ENCODE measurements around the gene ATF6. TPM values are rescaled to one million over a fixed set of nuclear protein-coding genes. Genes with fewer than 3 reads are reported as not detected.

Gene ATF6
- total and polyA plus RNA-seq, 2 of the 8 experiments (the other 6 are each of a cell fraction or from before 2014, with no cell fraction given), result 4.6 to 10.0 TPM

DNA sequence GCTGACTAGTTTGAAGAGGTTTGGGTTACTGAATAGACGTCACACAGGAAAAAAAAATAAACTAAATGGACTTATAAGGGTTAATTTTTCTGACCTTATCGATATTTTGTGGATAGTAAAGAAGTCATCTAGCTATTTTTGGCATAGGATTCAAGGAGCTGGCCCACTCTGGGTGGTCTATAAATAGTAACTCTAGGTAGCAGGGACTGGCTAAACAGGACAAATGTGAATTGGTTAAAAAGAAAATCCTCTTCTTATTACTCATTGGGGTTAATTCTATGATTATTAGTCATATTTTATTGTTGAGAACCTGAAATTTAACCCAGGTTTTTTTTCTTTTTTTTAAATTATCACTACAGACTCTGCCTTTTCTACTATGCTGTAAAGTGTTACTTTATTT, 61.7 kb downstream of the ATF6 start:
- H2BK15ac ChIP-seq (ENCODE audit: low read length), result no peak overlapping the region
- 87% methylated on average over 2 of the region's 2 CpGs; no CpG with 5 or more reads in 1 of the 2 experiments for WGBS, 2 experiments (ENCODE audit: extremely low coverage in 1 of 2, insufficient coverage in 1 of 2, insufficient read length in 1 of 2, insufficient replicate concordance in 2 of 2, low coverage in 1 of 2, low lambda C conversion rate in 2 of 2, missing lambda C conversion rate in 1 of 2)

More for the DNA sequence above, 61.7 kb downstream of the ATF6 start:
- Histone ChIP-seq H3K23me2 (ENCODE audit: low read depth, low read length) (no peaks in the 10 kb centered on the region), H3K4ac (replicated peaks; ENCODE audit: insufficient read length, low read depth, low read length) (no peak overlapping the region), H2BK120ac (replicated peaks; ENCODE audit: low read depth, low read length) (no peak overlapping the region), H2BK20ac (ENCODE audit: low read length) (no peak overlapping the region), H3K18ac (ENCODE audit: extremely low read depth, low read length) (no peak overlapping the region), H3K36me3 (ENCODE audit: control insufficient read depth in 2 of 4, insufficient read depth in 4 of 4, low read length in 3 of 4) (0 out of 8 replicates have a peak, but pooled peaks cover 0 to 3% (median 0%) of the 10 kb centered on the region in 4 experiments), H3K23ac (ENCODE audit: insufficient read length) (no peak overlapping the region), H4K20me1 (replicated peaks in 1 of 2; ENCODE audit: control insufficient read depth in 1 of 2, insufficient read depth in 2 of 2, low read length in 2 of 2) (no peaks in the 10 kb centered on the region), H3K79me2 (ENCODE audit: control insufficient read depth in 1 of 2, insufficient read depth in 2 of 2, low read length in 2 of 2) (no peaks in the 10 kb centered on the region), H4K91ac (replicated peaks; ENCODE audit: insufficient read length, low read length) (no peak overlapping the region), H3K9ac (replicated peaks in 1 of 4; ENCODE audit: extremely low read depth in 1 of 4, low read depth in 3 of 4, low read length in 3 of 4) (no peak overlapping the region), H3K4me3 (ENCODE audit: extremely low read depth in 1 of 4, insufficient read depth in 2 of 4, low read depth in 3 of 4, low read length in 4 of 4) (no peak overlapping the region), H4K8ac (ENCODE audit: extremely low read depth, insufficient read depth, low read length) (no peak overlapping the region), H3K27me3 (replicated peaks in 1 of 4; ENCODE audit: control insufficient read depth in 3 of 4, extremely low read depth in 1 of 4, insufficient read depth in 3 of 4, low read length in 3 of 4) (no peaks in the 10 kb centered on the region), H3K79me1 (ENCODE audit: low read depth, low read length) (no peaks in the 10 kb centered on the region), H3K4me1 (replicated peaks in 1 of 4; ENCODE audit: control insufficient read depth in 3 of 4, insufficient read depth in 4 of 4, low read length in 3 of 4) (peaks cover 0 to 6% (median under 1%) of the 10 kb centered on the region in 4 experiments; a peak in 2 of 7 replicates), H3K27ac (ENCODE audit: low read depth, low read length) (no peak overlapping the region), H3K56ac (replicated peaks; ENCODE audit: insufficient read length, low read depth, low read length) (no peak overlapping the region), H2BK12ac (ENCODE audit: low read depth, low read length) (no peak overlapping the region), H3K14ac (ENCODE audit: insufficient read length) (no peak overlapping the region), H3K9me3 (ENCODE audit: insufficient read depth in 2 of 2, low read depth in 1 of 2, low read length in 1 of 2) (peaks cover 0 to 7% of the 10 kb centered on the region in 2 experiments; a peak in 1 of 4 replicates), H4K5ac (ENCODE audit: insufficient read length, low read depth, low read length) (no peak overlapping the region), H2AK5ac (ENCODE audit: low read depth, low read length) (no peak overlapping the region), H3K4me2 (ENCODE audit: insufficient read depth in 1 of 2, low read depth in 2 of 2, low read length in 2 of 2) (no peak overlapping the region), H2BK5ac (ENCODE audit: low read depth, low read length) (no peak overlapping the region), H2AFZ (ENCODE audit: low read length) (no peak overlapping the region)
- no peak for DNase-seq (ENCODE audit: low read depth in 1 of 2, low spot score in 2 of 2)
- TF ChIP-seq POLR2A (IDR thresholded peaks at IDR 0.05; ENCODE audit: control extremely low read depth in 1 of 2, low read depth in 2 of 2, low read length in 2 of 2) (no peak), PHF8 (conservative IDR thresholded peaks at IDR 0.05; ENCODE audit: low read depth, low read length) (no peak), SP4 (IDR thresholded peaks at IDR 0.05; ENCODE audit: low read length) (no peak), SP2 (IDR thresholded peaks at IDR 0.05; ENCODE audit: low read length) (no peak), ASH2L (IDR thresholded peaks at IDR 0.05; ENCODE audit: low read length) (no peak), RXRA (IDR thresholded peaks at IDR 0.05; ENCODE audit: insufficient read depth, low read depth, low read length) (no peak), SRF (IDR thresholded peaks at IDR 0.05; ENCODE audit: low read depth, low read length) (no peak), GTF2F1 (IDR thresholded peaks at IDR 0.05; ENCODE audit: borderline replicate concordance, low read depth, low read length) (no peak), TAF7 (optimal IDR thresholded peaks at IDR 0.05; ENCODE audit: borderline replicate concordance, low read depth, low read length) (no peak), SAP30 (IDR thresholded peaks at IDR 0.05; ENCODE audit: insufficient read depth, insufficient replicate concordance, low read length) (no peak)
- TF ChIP-seq, protein P1, sequence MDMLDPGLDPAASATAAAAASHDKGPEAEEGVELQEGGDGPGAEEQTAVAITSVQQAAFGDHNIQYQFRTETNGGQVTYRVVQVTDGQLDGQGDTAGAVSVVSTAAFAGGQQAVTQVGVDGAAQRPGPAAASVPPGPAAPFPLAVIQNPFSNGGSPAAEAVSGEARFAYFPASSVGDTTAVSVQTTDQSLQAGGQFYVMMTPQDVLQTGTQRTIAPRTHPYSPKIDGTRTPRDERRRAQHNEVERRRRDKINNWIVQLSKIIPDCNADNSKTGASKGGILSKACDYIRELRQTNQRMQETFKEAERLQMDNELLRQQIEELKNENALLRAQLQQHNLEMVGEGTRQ (IDR thresholded peaks at IDR 0.05; ENCODE audit: low read length), result no peak
- no peak for FAIRE-seq
- CTCF ChIA-PET (ENCODE audit: partially characterized antibody), result interaction anchor here (0.6 kb wide), 2 partner anchors 35 to 110 kb away, joined by 3 to 4 read pairs; no protein-coding TSS in a partner anchor
- POLR2A ChIA-PET (ENCODE audit: partially characterized antibody), result no interaction called here

All from H1 (cell line).